NCI-H1105 (cell line): Measurements from ENCODE around the gene UBXN10.

Experiments
- DNase-seq: peaks from one replicate; lab custom pipeline; 2025; lab: John Stamatoyannopoulos, UW

UBXN10 gene

GRCh38 chr1:20234788-20235535 lies 49.1 kb downstream of the UBXN10 start:
- DNase-seq, result no peak

GRCh38 chr1:20237646-20238045 lies 51.8 kb downstream of the UBXN10 start:
- DNase-seq, result no peak

GRCh38 chr1:20240012-20240411 lies 54.1 kb downstream of the UBXN10 start:
- DNase-seq, result no peak

- no peak for DNase-seq
These were observed 57.1 kb downstream of the UBXN10 start for GRCh38 chr1:20242890-20243479.
